Measurements from ENCODE around the gene INTS2.

- TF ChIP-seq CTCF (IDR thresholded peaks at IDR 0.05) = no peak
- TF ChIP-seq POLR2A (IDR thresholded peaks at IDR 0.05) = no peak
- no peak for TF ChIP-seq POLR2AphosphoS5 (IDR thresholded peaks at IDR 0.05)
Observed at GRCh38 chr17:61825448-61826137, 102.2 kb downstream of the INTS2 start.

All from suprapubic skin (tissue), 4 donors.